HG02571 (cell line): ENCODE results near the gene FLOT1.

Source experiments
- ATAC-seq: cut with Tn5 transposase; IDR thresholded peaks from one replicate; pipeline ENCODE4 v1.9.1; 2021; ENCODE audit warnings: mild to moderate bottlenecking, moderate library complexity; ENCODE audit not compliant: unreplicated experiment

Gene FLOT1

GRCh38 chr6:30747902-30748769 lies 5.6 kb upstream of the FLOT1 start:
- no peak for ATAC-seq

GRCh38 chr6:30747300-30747687 lies 4.8 kb upstream of the FLOT1 start:
- ATAC-seq = no peak

GRCh38 chr6:30744054-30744805 lies 1.7 kb upstream of the FLOT1 start, which contains the start of gene IER3:
Gene IER3, minus strand, starts transcription at chr6:30744547. Its CDS starts 29 bp downstream, at chr6:30744518.
- ATAC-seq = no peak

GRCh38 chr6:30743099-30744053 lies 889 bp upstream of the FLOT1 start:
- peak; percentile 20 for ATAC-seq

GRCh38 chr6:30741789-30742315 lies 635 bp downstream of the FLOT1 start:
- ATAC-seq = no peak

- ATAC-seq = no peak
Observed at GRCh38 chr6:30741063-30741779, 1.3 kb downstream of the FLOT1 start.

GRCh38 chr6:30740540-30740870 lies 2.0 kb downstream of the FLOT1 start:
- no peak for ATAC-seq

GRCh38 chr6:30738532-30738931 lies 4.0 kb downstream of the FLOT1 start:
- no peak for ATAC-seq

- no peak for ATAC-seq
Observed at GRCh38 chr6:30735668-30736314, 6.7 kb downstream of the FLOT1 start.

- ATAC-seq = no peak
Observed at GRCh38 chr6:30732237-30732943, 10.1 kb downstream of the FLOT1 start.

GRCh38 chr6:30730601-30731435 lies 11.7 kb downstream of the FLOT1 start:
- ATAC-seq = no peak

GRCh38 chr6:30727920-30728553 lies 14.4 kb downstream of the FLOT1 start:
- no peak for ATAC-seq

- no peak for ATAC-seq
Observed at GRCh38 chr6:30726506-30727413, 15.7 kb downstream of the FLOT1 start.

GRCh38 chr6:30725713-30726505 lies 16.6 kb downstream of the FLOT1 start:
- no peak for ATAC-seq

- no peak for ATAC-seq
Observed at GRCh38 chr6:30724906-30725667, 17.4 kb downstream of the FLOT1 start.
